HTERT RPE-1 (cell line): Measurements from ENCODE around the gene GRIN2A.

ENCODE experiments used
- in situ Hi-C: fragments of 300-500 bp; cut with MboI; formaldehyde crosslinking; loops from 4 replicates; pipeline ENCODE4 v1.14.3; 2020; ENCODE audit warnings: low sequenced_read_pairs

Gene GRIN2A

DNA sequence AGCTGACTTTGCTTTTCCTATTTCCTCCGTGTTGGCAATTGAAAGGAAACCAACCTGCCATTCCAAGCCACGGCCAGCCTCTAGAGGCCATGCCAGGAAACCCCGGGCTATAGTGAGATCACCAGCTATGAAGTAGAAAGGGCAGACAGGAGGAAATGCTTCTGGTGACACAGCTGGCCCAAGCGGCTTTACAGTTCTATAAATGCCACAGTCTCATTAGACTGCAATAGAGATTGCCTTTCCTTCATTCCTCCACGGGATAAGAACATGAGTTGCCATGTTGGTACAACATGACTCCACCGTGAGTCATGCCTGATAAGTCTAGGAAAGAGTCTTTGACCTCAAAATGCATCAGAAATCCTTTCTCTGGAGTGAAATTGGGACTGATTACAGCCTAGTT is 384.9 kb downstream of the GRIN2A start:
- in situ Hi-C loops, result no loop called here

DNA sequence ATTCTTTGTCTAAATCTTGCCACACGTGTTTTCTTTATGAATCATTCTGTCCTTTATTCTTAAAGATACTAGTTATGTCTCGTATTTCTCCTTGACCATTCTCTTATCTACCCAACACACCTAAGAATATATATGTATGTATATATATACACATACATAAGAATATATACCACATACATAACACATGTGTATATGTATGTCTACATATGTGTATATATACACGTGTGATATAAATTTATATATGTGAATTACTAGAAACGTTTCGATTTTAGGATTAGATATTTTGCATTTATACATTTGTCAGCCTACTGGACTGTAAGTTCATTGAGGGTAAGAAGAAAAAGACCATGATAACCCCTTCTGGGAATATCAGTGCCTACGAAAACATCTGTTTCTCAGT is 388.6 kb downstream of the GRIN2A start:
- in situ Hi-C loops, result no loop called here

DNA sequence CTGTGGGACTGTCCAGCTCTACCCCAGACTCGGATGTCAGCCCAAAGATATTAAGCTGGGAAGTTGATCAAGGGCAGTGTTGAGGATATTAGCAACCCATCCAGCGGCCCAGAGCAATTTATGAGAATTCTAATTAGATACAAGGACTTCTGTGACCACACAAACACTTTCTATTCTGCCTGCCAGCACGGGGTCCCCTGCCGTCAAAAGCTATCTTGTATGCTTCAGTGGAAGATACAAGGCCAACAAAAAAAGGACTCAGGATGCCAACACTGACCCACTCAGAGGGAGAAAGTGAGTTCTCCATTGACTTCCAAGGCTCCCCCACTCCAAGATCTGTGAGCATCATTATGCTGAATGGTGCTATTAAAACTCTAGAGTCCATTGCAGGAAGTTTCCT is 390.7 kb downstream of the GRIN2A start:
- in situ Hi-C loops, result no loop called here

DNA sequence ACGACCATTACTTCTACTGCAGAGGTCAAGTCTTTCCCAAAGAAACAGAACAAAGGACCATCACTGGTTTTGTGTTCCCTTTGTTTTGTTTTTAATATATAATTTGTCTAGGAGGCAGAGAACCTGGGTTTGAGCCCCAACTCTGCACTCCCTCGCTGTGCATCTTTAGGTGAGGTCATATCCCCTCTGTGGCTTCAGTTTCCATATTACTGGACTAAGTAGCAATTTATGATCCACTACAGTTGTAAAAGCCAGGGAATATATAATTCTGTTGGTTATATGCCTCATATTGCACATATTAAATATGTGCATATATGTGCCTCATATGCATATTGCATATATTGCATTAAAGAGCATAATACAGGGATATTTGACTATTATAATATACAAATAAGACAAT is 392.0 kb downstream of the GRIN2A start:
- in situ Hi-C loops, result no loop called here

DNA sequence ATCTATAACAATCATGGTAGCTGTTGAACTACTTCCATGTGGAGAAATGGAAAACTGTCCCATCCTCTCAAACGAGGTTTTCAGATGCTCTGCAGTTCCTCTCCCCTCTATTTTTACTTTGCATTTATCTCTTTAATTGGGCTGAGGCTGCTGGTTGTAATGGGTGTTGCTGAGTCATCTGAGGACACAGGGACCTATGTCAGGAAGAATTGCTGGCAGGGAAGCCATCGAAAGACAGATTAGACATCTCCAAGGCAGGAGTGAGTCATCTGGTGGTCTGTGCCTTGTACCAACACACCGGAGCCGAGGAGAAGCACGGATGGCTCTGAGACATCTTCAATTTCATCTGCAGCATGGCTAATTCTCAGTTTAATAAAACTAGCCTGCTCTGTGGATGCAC is 394.5 kb downstream of the GRIN2A start:
- in situ Hi-C loops, result no loop called here

DNA sequence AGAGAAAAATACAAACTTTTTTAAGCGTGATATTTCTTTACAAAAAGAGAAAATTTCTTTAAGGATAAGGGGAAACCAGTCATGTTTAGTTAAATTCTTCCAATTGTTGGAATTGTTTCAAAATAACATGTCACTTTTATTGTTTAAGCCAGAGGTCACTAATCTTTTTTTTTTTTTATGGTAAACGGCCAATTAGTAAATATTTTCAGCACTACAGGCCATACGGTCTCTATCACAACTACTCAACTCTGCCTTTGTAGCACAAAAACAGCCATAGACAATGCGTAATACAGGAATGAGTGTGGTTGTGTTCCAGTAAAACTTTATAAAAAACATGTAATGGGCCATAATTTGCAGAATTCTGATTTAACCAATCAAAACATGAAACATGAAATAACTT is 401.4 kb downstream of the GRIN2A start:
- in situ Hi-C loops, result no loop called here

DNA sequence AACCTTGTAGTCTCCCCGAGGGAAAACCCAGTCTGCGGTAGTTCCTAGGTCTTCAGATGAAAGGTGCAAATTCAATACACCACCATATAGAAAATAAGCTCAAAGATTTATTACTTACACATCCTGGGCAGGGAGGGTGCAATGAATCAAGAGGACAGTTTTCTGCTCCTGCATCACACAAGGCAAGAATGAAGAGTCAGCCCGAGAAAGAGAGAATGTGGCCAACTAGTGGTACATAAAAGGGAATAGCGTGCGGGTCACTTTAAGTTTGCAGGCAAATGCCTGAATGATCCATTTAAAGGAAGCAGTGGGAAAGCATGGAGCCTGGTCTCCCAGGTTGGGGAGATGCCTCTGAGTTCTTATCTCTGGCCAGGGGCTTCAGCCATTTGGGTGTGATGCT is 403.4 kb downstream of the GRIN2A start:
- in situ Hi-C loops, result no loop called here

DNA sequence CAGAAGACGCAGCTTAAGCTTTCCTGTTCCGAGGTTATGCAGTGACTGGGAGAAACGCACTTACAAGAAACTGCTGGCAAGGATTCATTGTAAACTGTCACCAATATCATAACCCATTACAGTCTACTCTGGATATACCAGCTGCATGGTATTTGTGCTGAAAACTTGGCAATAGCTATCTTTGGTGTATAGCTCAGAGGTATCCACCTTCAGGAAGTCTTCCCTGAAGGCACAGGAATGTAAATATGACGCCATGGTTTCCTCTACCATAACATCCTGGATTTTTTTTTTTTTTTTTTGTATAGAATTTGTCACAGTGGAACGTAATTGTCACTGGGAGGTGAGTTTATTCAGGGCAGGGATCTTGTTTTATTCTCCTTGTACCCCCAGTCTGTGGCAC is 406.2 kb downstream of the GRIN2A start:
- in situ Hi-C loops, result no loop called here

DNA sequence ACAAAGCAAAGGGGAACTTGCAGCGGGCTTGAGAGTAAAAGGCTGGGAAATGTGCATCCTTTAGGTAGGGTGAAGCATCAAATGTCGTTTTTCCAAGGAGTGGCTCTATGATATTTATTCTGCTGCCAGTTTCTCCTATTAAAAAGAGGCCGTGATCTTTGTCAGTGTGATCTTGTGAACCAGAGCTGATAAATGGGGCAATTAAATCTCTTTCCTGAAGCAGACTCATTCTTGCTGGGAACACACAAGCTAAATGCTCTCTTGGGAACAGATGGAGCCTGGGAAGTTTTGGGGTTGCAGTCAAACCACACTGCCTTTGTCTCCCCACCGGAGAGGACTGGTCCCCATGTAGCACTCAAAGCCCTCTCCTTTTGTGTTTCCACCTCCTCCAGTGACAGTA is 408.9 kb downstream of the GRIN2A start:
- in situ Hi-C loops, result no loop called here

DNA sequence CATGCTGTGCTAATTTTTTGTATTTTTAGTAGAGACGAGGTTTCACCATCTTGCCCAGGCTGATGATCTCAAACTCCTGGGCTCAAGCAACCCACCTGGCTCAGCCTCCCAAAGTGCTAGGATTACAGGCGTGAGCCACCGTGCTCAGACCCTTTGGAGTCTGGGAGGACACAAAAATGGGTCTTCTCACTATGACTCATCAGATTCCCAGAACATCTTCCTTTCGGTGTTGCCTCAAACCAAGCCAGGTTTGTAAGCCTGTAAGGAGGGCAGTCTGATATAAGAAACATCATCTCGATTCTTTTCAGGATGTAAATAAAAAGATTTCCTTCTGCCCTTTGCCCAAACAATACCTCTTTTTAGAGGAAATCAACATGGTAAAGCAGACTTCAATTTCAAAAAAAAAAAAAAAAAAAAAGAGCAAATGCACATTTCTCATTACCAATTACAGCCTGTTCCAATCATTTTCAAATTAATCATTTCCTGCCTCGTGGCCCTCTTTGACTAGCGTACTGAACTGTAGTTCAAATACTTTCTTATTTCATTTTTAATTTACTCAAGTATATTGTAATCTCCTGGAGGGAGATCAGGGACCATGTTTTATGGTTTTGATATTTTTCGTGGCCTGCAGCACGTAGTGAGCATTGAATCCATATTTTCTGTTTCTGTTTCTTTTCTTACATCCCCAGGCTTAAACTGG is 409.6 kb downstream of the GRIN2A start:
- in situ Hi-C loops, result no loop called here

DNA sequence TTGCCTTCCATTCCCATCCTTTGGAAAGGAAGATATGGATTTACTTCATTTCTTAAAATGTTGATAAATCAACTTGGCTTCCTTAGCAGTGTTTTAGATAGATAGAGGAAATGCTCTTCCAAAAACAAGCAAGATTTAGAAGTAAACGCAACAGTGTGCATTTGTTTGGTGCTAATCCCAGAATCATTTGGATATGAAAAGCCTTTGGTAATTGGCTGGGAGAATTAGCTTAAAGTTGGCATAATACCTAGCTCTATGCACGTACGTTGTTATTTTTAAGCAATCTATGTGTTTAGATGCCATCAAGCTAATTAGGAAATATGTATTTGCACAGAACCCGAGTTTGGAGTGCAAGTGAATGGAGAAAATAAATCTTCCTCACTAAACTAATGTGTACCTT is 415.3 kb downstream of the GRIN2A start:
- in situ Hi-C loops, result no loop called here

DNA sequence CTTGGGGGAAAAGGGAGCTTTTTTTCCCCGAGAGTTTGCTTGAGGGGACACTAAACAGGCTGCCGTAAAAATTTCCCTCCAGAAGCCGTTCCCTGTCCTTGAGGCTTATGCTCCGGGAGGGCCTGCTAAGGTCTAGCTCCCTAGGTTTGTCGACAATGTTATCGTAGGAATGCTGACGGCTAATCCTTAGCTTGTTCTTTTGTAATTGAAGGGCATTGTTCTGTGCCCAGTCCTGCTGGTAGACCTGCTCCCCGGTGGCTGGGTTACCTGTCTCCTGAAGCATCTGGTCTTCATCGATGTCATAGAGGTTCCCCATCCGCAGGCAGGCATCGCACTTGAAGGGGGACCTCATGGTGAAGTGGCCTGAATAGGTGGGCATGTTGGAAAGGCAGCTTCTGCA is 418.7 kb downstream of the GRIN2A start:
- in situ Hi-C loops, result no loop called here

DNA sequence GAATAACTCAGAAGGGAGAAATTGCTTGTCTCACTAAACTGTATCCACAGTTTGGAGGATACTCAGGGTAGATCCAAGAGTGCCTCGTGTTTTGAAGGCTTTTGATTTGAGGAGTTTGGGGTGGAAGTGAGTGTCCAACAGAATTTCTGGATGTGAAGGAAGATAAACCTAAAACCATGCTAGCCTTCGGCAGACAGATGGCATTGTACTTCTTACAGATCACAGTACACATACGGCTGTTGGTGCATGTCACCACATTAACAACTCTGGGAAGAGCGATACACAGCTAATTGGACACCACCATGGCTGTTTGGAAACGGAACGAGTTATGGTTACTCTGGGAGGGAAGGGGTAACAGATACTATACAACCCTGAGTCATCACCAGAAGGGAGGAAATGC is 420.4 kb downstream of the GRIN2A start:
- in situ Hi-C loops, result no loop called here

DNA sequence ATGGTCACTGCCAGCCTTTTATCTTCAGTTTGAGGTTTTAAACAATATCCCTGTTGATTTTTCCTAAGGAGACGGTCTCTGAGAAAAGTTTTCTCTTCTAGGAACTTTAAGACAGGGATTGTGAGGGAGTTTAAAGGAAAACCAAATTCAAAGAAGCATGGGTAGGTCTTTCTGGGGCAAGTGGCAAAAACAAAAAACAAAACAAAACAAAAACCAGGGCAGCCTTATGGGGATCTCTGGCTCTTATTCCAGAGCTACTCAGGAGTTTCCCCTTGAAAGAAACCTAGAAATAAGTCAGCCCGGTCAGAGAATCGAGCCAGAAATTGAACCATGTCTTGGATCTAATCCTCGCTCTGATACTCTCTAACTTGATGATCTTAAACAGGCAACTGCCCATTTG is 424.5 kb downstream of the GRIN2A start:
- in situ Hi-C loops, result no loop called here

DNA sequence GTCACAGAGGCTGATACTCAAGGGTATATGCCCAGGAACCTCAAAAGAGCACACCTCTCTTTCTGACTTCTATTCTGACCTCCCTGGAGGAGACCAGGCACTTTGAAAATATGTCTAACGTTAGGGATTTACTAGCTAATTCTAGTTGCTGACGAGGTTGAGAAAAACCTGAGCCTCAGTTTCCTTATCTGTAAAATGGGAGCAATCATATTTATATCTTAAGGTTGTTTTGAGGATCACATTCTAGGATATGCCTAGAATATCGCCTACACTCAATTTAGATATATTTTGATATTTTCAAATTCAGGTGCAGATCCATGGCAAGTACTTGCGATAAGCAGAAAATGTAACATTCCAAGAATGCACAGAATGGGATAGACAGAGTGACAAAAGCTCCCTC is 425.8 kb downstream of the GRIN2A start:
- in situ Hi-C loops, result no loop called here

DNA sequence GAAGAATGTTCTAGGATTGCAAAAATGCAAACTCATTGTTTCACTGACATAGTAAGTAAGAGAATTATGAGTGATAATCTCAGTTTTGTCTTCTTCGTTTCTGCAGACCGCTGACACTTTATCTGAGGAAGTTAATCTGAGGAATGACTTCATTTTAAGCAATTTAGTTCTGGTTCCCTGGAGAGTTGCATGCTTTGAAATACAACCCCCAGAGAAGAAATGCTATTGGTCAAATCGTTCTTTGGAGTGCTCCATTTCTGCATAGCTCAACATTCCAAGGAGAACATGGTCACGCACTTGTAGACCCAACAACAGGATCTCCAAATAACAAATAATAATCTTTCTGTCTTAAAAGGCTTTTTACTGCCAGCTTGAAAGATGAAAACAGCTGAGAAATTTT is 427.1 kb downstream of the GRIN2A start:
- in situ Hi-C loops, result no loop called here

DNA sequence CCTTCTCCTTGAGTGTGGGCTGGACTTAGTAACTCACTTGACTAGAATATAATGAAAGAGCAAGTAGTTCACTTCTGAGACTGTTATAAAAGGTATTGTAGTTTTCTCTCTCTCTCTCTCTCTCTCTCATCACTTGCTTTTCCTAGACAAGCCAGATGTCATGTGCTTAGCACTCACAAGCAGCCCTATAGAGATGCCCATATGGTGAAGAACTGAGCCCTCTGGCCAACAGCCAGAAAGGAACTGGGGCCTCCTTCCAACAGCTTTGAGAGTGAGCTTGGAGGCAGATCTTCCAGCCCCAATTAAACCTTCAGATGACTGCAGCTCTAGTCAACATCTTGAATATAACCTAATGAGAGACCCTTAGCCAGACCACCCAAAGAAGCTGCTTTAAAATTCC is 440.5 kb downstream of the GRIN2A start:
- in situ Hi-C loops, result no loop called here

DNA sequence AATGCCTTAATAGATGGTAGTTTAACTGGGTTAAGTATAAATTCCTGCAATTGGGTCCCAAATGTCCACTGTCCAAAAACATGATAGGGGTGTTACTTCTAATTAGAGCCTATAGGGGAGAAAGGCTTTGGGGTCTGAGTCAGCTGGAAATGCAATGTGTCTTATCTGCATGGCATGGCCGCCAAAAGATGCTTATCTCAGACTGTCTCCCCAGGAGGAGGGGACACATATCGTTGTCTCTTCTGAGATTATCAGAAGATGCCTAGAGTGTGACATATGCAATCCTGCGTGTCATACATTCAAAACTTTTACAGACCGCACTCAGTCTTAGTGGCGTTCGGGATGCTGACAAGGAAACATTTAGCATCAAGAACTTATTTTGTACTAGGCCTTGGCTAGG is 442.9 kb downstream of the GRIN2A start:
- in situ Hi-C loops, result no loop called here

DNA sequence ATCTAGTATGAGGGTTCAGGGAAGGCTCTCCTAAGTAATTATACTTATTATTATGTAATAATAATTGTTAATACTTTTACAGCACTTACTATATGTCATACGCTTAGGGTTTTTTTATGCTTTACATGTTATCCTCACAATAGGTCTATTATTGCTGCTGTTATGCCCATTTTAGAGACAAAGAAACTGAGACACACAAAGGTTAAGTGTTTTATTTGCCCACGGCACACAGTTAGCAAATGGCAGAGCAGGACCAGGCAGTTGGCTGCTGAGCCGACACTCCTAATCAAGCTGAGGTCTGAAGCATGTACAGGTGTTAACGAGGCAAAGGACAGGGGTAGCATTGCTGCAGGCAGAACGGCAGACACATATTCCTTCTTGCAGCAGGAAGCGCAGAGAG is 443.5 kb downstream of the GRIN2A start:
- in situ Hi-C loops, result no loop called here

DNA sequence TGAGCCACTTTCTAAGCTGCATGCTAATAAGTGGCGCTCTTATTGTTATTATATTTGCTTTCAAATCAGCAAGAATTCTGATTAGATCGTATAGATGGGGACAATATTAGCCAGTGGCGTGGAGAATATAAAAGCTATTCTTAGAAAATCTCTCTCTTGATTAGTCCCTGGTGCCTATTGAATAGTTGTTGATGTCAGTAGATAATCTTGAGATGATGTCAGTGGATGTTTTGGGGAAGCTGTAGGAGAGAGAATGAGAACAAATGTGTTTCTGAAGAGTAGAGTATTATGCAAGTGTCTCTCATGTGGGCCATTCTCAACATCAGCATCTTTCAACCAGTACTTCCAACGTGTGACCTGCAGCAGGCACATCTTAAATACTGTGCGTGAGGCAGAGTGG is 445.7 kb downstream of the GRIN2A start:
- in situ Hi-C loops, result no loop called here

DNA sequence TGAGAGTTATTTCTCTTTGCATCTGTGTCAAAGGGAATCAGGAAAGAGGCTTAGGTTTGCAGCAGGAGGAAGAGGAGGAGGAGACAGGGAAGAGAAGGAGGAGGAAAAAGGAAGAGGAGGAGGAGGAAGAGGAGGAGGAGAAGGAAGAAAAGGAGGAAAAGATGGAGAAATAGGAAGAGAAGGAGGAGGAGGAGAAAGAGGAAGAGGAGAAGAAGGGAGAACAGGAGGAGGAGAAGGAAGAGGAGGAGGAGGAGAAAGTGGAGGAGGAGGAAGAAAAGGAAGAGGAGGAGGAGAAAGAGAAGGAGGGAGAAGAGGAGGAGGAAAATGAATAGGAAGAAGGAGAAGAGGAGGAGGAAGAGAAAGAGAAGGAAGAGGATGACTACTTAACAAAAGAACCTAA is 459.1 kb downstream of the GRIN2A start:
- in situ Hi-C loops, result no loop called here

DNA sequence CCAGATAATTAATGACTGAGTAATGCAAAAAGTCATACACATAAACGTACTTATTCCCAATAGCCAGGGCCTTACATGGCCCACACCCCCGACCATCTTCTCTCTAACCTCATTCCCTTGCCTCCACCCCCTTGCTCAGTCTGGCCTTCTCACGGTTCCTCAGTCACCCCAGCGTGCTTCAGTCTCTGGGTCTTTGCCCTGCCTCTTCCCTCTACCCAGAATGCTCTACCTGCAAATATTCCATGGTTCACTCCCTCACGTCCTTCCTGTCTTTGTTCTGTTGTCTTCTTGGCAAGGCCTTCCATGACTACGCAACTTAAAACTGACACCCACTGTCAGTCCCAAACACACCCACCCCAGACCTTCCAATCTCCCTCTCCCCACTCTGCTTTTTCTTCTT is 468.3 kb downstream of the GRIN2A start:
- in situ Hi-C loops, result no loop called here

DNA sequence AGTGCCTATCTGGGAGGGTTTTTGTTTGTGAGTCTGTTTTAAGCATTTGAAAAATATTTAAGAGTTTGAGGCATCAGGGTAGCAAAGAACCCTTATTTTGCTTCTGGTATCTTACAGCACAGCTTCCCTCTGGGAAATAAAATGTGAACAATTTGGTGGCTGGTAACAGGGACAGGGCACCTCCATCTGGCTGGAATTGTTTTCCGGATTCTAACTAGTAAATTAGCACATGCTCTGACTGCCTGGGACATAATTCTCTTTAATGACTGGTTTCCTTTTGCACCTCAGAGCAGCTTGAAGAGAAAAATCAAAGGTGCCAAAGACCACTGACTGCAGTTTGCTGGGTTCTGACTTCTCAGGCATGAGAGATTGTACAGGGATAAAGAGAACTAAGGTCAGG is 469.1 kb downstream of the GRIN2A start:
- in situ Hi-C loops, result no loop called here
